HG02970 (cell line): ENCODE data around the gene SPATA24.
"Not testable (repeated sequence)": the region's sequence is repeated elsewhere in the genome, so short reads cannot be mapped to it uniquely, and the experiment has no call there.

Experiments used
- ATAC-seq: cut with Tn5 transposase; IDR thresholded peaks from one replicate; pipeline ENCODE4 v1.9.1; 2021; ENCODE audit warnings: mild to moderate bottlenecking, moderate library complexity, moderate number of reproducible peaks; ENCODE audit not compliant: unreplicated experiment, low FRiP score

SPATA24 gene

GRCh38 chr5:139403787-139404483 lies at the start of gene SPATA24:
Gene SPATA24 (minus strand): TSS chr5:139404089. CDS start chr5:139404060, 29 bp downstream.
- peak; percentile 81 for ATAC-seq

- ATAC-seq, result no peak
Measured at GRCh38 chr5:139451878-139452660, 48.2 kb upstream of the SPATA24 start.

- ATAC-seq, result no peak
Measured at GRCh38 chr5:139451176-139451575, 47.3 kb upstream of the SPATA24 start.

- peak; percentile 50 for ATAC-seq
Measured at GRCh38 chr5:139446956-139447779, 43.3 kb upstream of the SPATA24 start.

GRCh38 chr5:139445325-139446170 lies 41.7 kb upstream of the SPATA24 start:
- ATAC-seq, result no peak

- ATAC-seq, result no peak
Measured at GRCh38 chr5:139443831-139444453, 40.1 kb upstream of the SPATA24 start.

GRCh38 chr5:139440416-139440815 lies 36.5 kb upstream of the SPATA24 start:
- ATAC-seq, result not testable (repeated sequence)

GRCh38 chr5:139439013-139439903 lies 35.4 kb upstream of the SPATA24 start, which contains the start of gene DNAJC18:
Gene DNAJC18 (minus strand): TSS chr5:139439525. CDS start chr5:139439445, 80 bp downstream.
- peak; percentile 74 for ATAC-seq

- ATAC-seq, result no peak
Measured at GRCh38 chr5:139438707-139439012, 34.8 kb upstream of the SPATA24 start.

GRCh38 chr5:139435676-139436075 lies 31.8 kb upstream of the SPATA24 start:
- ATAC-seq, result no peak

GRCh38 chr5:139431706-139432105 lies 27.8 kb upstream of the SPATA24 start:
- no peak for ATAC-seq

- ATAC-seq, result no peak
Measured at GRCh38 chr5:139430015-139430414, 26.1 kb upstream of the SPATA24 start.

GRCh38 chr5:139426203-139426885 lies 22.5 kb upstream of the SPATA24 start:
- ATAC-seq, result no peak

- ATAC-seq, result no peak
Measured at GRCh38 chr5:139425497-139425896, 21.6 kb upstream of the SPATA24 start.

- ATAC-seq, result no peak
Measured at GRCh38 chr5:139422307-139422893, 18.5 kb upstream of the SPATA24 start.

- no peak for ATAC-seq
Measured at GRCh38 chr5:139419226-139420192, 15.6 kb upstream of the SPATA24 start.

GRCh38 chr5:139418793-139419192 lies 14.9 kb upstream of the SPATA24 start:
- ATAC-seq, result no peak
